ENCODE measurements around the gene EFCAB11. TPM values are rescaled to one million over a fixed set of nuclear protein-coding genes. Genes with fewer than 3 reads are reported as not detected.

Gene EFCAB11
- total and polyA plus RNA-seq, 2 of the 8 experiments (the other 6 are each of a cell fraction or from before 2014, with no cell fraction given): 6.8 to 12.8 TPM

GRCh38 chr14:89953602-89954001 is 928 bp downstream of the EFCAB11 start (continued):
- TF ChIP-seq CHD7 (IDR thresholded peaks at IDR 0.05; ENCODE audit: insufficient replicate concordance, low read length) (no peak), SUZ12 (IDR thresholded peaks at IDR 0.05; ENCODE audit: low read length) (no peak), USF2 (IDR thresholded peaks at IDR 0.05; ENCODE audit: low read length) (no peak), MAX (IDR thresholded peaks at IDR 0.05) (no peak), BACH1 (IDR thresholded peaks at IDR 0.05; ENCODE audit: low read length) (no peak)
